Colonic mucosa (tissue), 4 donors: Measurements from ENCODE around the gene PSG7. TPM values are rescaled to one million over a fixed set of nuclear protein-coding genes. Genes with fewer than 3 reads are reported as not detected.
"Not testable (repeated sequence)": the region's sequence is repeated elsewhere in the genome, so short reads cannot be mapped to it uniquely, and the experiment has no call there.

Source experiments
- DNase-seq: peaks from one replicate; pipeline ENCODE4 v3.0.0-alpha.2; 2020
- H3K27ac ChIP-seq: fragments of 200-600 bp; one replicate; pipeline ENCODE4 v1.8.0; 2021
- H3K27me3 ChIP-seq: fragments of 200-600 bp; one replicate; pipeline ENCODE4 v1.8.0; 2021
- H3K36me3 ChIP-seq: fragments of 200-600 bp; one replicate; pipeline ENCODE4 v1.8.0; 2021
- H3K4me1 ChIP-seq: fragments of 200-600 bp; one replicate; pipeline ENCODE4 v1.8.0; 2021; ENCODE audit warnings: mild to moderate bottlenecking
- H3K4me3 ChIP-seq: fragments of 200-600 bp; one replicate; pipeline ENCODE4 v1.8.0; 2021
- H3K9ac ChIP-seq, 2 donors: one replicate each; pipeline ENCODE4 v1.7.0; 2013; ENCODE audit warnings: control low read depth in 2 of 2, low read depth in 2 of 2, low read length in 2 of 2
- H3K9me3 ChIP-seq: fragments of 200-600 bp; one replicate; pipeline ENCODE4 v1.8.0; 2021
- CTCF ChIP-seq: fragments of 200-600 bp; IDR thresholded peaks from one replicate; pipeline ENCODE4 v1.8.0; 2022; ENCODE audit warnings: antibody characterized with exemption, mild to moderate bottlenecking
- intact Hi-C: fragments of 100-400 bp; cut with DNase I; formaldehyde crosslinking; loops from one replicate; pipeline ENCODE4 v1.14.1; 2022
- total RNA-seq, 2 donors: library from RNA; stranded (reverse); fragmentation: NEBNext Ultra II Directional in 1 of 2; extraction: Animal tissue kit (Norgen Biotek cat#: 25700) in 1 of 2; gene quantifications; one replicate each; pipeline ENCODE4 v1.2.1, GENCODE V29; 2021
- donor health status: healthy.
- donor health status: DM: no; HTN: no; CAD: no.
- donor health status: DM: no; HTN: no; CAD: no.

Gene PSG7
- total RNA-seq, 2 donors from 2014 or later, result not detected

GRCh38 chr19:42942187-42942789, 5.3 kb upstream of the PSG7 start:
- no peaks in the 10 kb centered on the region for H3K4me1 ChIP-seq
- H3K9ac ChIP-seq, result no peak overlapping the region
- no peak overlapping the region for H3K27ac ChIP-seq
- no peak overlapping the region for H3K4me3 ChIP-seq
- no peaks in the 10 kb centered on the region for H3K36me3 ChIP-seq
- no peaks in the 10 kb centered on the region for H3K27me3 ChIP-seq
- H3K9me3 ChIP-seq, result no peaks in the 10 kb centered on the region
- intact Hi-C loops, result no loop called here
- no peak for TF ChIP-seq CTCF
- no peak for DNase-seq

- H3K4me1 ChIP-seq, H3K27ac ChIP-seq, H3K9me3 ChIP-seq, intact Hi-C loops, H3K36me3 ChIP-seq, DNase-seq, H3K9ac ChIP-seq, H3K4me3 ChIP-seq, H3K27me3 ChIP-seq: not testable (repeated sequence)
Measured at GRCh38 chr19:42934726-42935125, 2.3 kb downstream of the PSG7 start.

GRCh38 chr19:42934183-42934582, 2.8 kb downstream of the PSG7 start:
- H3K36me3 ChIP-seq, H3K4me1 ChIP-seq, H3K9me3 ChIP-seq: not testable (repeated sequence)

GRCh38 chr19:42933412-42933811, 3.6 kb downstream of the PSG7 start:
- H3K9ac ChIP-seq, H3K4me3 ChIP-seq, H3K36me3 ChIP-seq, H3K4me1 ChIP-seq, intact Hi-C loops, H3K27ac ChIP-seq, H3K27me3 ChIP-seq, H3K9me3 ChIP-seq, DNase-seq: not testable (repeated sequence)

More at GRCh38 chr19:42934183-42934582, 2.8 kb downstream of the PSG7 start:
- DNase-seq, H3K9ac ChIP-seq, H3K27me3 ChIP-seq, H3K27ac ChIP-seq, H3K4me3 ChIP-seq, intact Hi-C loops: not testable (repeated sequence)

DNA sequence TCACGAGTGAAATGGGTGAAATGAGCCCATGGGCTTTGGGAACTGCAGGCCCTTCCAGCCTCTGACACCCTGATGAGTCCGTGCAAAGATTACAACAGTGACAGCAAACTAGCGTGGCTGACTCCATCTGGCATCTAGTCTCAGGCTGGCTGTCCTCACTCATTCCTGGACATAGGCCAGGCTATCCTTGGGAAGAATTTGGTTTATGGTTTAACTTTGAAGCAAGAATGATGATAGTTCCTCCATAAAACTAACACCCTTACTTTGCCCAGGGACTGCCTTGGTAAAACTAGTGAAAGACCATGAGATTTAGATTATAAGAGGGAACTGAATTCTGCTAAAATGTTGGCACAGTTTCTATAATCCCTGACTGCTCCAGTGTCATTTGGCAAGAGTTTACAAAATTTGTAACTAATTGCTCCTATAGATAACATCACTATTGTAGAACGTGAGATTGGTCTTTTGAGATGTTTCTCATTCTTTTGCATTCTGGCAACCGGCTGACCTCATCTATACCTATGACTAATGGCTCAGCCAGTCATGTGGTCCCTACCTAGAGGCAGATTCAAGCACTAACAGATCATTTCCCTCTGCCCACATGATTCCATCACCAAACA, 4.4 kb downstream of the PSG7 start:
- H3K9ac ChIP-seq, H3K9me3 ChIP-seq, H3K4me1 ChIP-seq, DNase-seq, intact Hi-C loops, H3K36me3 ChIP-seq, H3K27me3 ChIP-seq, H3K4me3 ChIP-seq, H3K27ac ChIP-seq: not testable (repeated sequence)

GRCh38 chr19:42930214-42930613, 6.8 kb downstream of the PSG7 start:
- H3K27me3 ChIP-seq, intact Hi-C loops, H3K4me3 ChIP-seq, H3K4me1 ChIP-seq, H3K9ac ChIP-seq, H3K9me3 ChIP-seq, DNase-seq, H3K36me3 ChIP-seq, H3K27ac ChIP-seq: not testable (repeated sequence)

- DNase-seq, result no peak
- Histone ChIP-seq H3K9ac (no peak overlapping the region), H3K9me3 (no peaks in the 10 kb centered on the region), H3K27me3 (no peaks in the 10 kb centered on the region), H3K36me3 (no peaks in the 10 kb centered on the region), H3K27ac (no peak overlapping the region), H3K4me1 (no peaks in the 10 kb centered on the region), H3K4me3 (no peak overlapping the region)
- TF ChIP-seq CTCF, result no peak
- intact Hi-C loops, result no loop called here
Measured at GRCh38 chr19:42928896-42929295, 8.1 kb downstream of the PSG7 start.

GRCh38 chr19:42926781-42927180, 10.2 kb downstream of the PSG7 start:
- Histone ChIP-seq H3K4me3 (no peak overlapping the region), H3K27me3 (no peaks in the 10 kb centered on the region), H3K9me3 (no peaks in the 10 kb centered on the region), H3K36me3 (no peaks in the 10 kb centered on the region), H3K27ac (no peak overlapping the region), H3K4me1 (no peaks in the 10 kb centered on the region), H3K9ac (no peak overlapping the region)
- intact Hi-C loops, result no loop called here
- TF ChIP-seq CTCF, result no peak
- no peak for DNase-seq

GRCh38 chr19:42923106-42923505, 13.9 kb downstream of the PSG7 start:
- H3K36me3 ChIP-seq, H3K27me3 ChIP-seq, H3K4me1 ChIP-seq, H3K9ac ChIP-seq, H3K9me3 ChIP-seq, H3K4me3 ChIP-seq, H3K27ac ChIP-seq, intact Hi-C loops: not testable (repeated sequence)
- DNase-seq, result peak; percentile 23

- intact Hi-C loops, H3K9ac ChIP-seq, H3K4me1 ChIP-seq, H3K9me3 ChIP-seq, H3K36me3 ChIP-seq, H3K27me3 ChIP-seq, DNase-seq, H3K27ac ChIP-seq, H3K4me3 ChIP-seq: not testable (repeated sequence)
Measured at GRCh38 chr19:42920971-42921370, 16.0 kb downstream of the PSG7 start.
